ENCODE data around the gene SYNGR2.
"Not testable (repeated sequence)": the region's sequence is repeated elsewhere in the genome, so short reads cannot be mapped to it uniquely, and the experiment has no call there.

DNA sequence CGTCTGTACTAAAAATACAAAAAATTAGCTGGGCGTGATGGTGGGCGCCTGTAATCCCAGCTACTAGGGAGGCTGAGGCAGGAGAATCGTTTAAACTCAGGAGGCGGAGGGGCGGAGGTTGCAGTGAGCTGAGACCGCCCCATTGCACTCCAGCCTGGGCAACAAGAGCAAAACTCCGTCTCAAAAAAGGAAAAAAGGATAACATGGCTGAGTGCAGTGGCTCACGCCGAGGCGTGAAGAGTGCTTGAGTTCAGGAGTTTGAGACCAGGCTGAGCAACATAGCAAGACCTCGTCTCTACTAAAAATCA lies 28.6 kb upstream of the SYNGR2 start:
- TF ChIP-seq, protein P1, sequence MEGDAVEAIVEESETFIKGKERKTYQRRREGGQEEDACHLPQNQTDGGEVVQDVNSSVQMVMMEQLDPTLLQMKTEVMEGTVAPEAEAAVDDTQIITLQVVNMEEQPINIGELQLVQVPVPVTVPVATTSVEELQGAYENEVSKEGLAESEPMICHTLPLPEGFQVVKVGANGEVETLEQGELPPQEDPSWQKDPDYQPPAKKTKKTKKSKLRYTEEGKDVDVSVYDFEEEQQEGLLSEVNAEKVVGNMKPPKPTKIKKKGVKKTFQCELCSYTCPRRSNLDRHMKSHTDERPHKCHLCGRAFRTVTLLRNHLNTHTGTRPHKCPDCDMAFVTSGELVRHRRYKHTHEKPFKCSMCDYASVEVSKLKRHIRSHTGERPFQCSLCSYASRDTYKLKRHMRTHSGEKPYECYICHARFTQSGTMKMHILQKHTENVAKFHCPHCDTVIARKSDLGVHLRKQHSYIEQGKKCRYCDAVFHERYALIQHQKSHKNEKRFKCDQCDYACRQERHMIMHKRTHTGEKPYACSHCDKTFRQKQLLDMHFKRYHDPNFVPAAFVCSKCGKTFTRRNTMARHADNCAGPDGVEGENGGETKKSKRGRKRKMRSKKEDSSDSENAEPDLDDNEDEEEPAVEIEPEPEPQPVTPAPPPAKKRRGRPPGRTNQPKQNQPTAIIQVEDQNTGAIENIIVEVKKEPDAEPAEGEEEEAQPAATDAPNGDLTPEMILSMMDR (optimal IDR thresholded peaks at IDR 0.05 in 1 of 3, IDR thresholded peaks at IDR 0.05 in 1 of 3, conservative IDR thresholded peaks at IDR 0.05 in 1 of 3; ENCODE audit: extremely low read depth in 1 of 3, insufficient read depth in 2 of 3, low read length in 3 of 3): not testable (repeated sequence)
- not testable (repeated sequence) for TF ChIP-seq EZH2 (IDR thresholded peaks at IDR 0.05; ENCODE audit: low read length)
